HEK293T (cell line): ENCODE data around the gene OR10A2.

ENCODE experiments used
- CTCF ChIA-PET: fragments of 350-600 bp; formaldehyde crosslinking; extraction: SDS; loops from one replicate; lab custom pipeline; 2021; ENCODE audit warnings: antibody characterized with exemption, inconsistent platforms; lab: Yijun Ruan, JAX
- POLR2A ChIA-PET: fragments of 350-600 bp; formaldehyde crosslinking; extraction: SDS; loops from one replicate; lab custom pipeline; 2020; ENCODE audit warnings: antibody characterized with exemption, inconsistent platforms; lab: Yijun Ruan, JAX
- DNase-seq: peaks from one replicate; pipeline ENCODE4 v3.0.0; 2012; ENCODE audit warnings: mixed read lengths; ENCODE audit errors: extremely low spot score
- ARNT ChIP-seq: fragments of 450-650 bp; IDR thresholded peaks from 2 replicates; pipeline ENCODE4 v1.6.1; 2017; ENCODE audit warnings: mild to moderate bottlenecking
- BHLHE40 ChIP-seq: fragments of 450-650 bp; IDR thresholded peaks from 2 replicates; pipeline ENCODE4 v1.6.1; 2016; ENCODE audit warnings: mild to moderate bottlenecking, moderate library complexity, borderline replicate concordance
- CTBP1 ChIP-seq: fragments of 450-650 bp; IDR thresholded peaks from 2 replicates; pipeline ENCODE4 v1.6.1; 2016; ENCODE audit warnings: borderline replicate concordance
- ELF4 ChIP-seq: fragments of 450-650 bp; IDR thresholded peaks from 2 replicates; pipeline ENCODE4 v1.6.1; 2017; ENCODE audit warnings: antibody characterized with exemption
- FOXA1 ChIP-seq: fragments of 450-650 bp; IDR thresholded peaks from 2 replicates; pipeline ENCODE4 v1.6.1; 2016; ENCODE audit warnings: mild to moderate bottlenecking
- FOXK2 ChIP-seq: fragments of 450-650 bp; IDR thresholded peaks from 2 replicates; pipeline ENCODE4 v1.6.1; 2016; ENCODE audit warnings: mild to moderate bottlenecking
- FOXM1 ChIP-seq: fragments of 450-650 bp; IDR thresholded peaks from 2 replicates; pipeline ENCODE4 v1.6.1; 2017; ENCODE audit warnings: mild to moderate bottlenecking, borderline replicate concordance
- HDGF ChIP-seq: fragments of 450-650 bp; IDR thresholded peaks from 2 replicates; pipeline ENCODE4 v1.6.1; 2017; ENCODE audit warnings: antibody characterized with exemption, borderline replicate concordance
- L3MBTL2 ChIP-seq: fragments of 450-650 bp; conservative IDR thresholded peaks from 2 replicates; pipeline ENCODE4 v1.6.1; 2016; ENCODE audit warnings: mild to moderate bottlenecking
- LEF1 ChIP-seq: fragments of 450-650 bp; IDR thresholded peaks from 2 replicates; pipeline ENCODE4 v1.6.1; 2017; ENCODE audit warnings: mild to moderate bottlenecking, borderline replicate concordance
- NFRKB ChIP-seq: fragments of 450-650 bp; IDR thresholded peaks from 2 replicates; pipeline ENCODE4 v1.6.1; 2016; ENCODE audit warnings: mild to moderate bottlenecking, moderate library complexity
- SP1 ChIP-seq: fragments of 450-650 bp; IDR thresholded peaks from 2 replicates; pipeline ENCODE4 v1.6.1; 2017
- SUZ12 ChIP-seq: fragments of 450-650 bp; IDR thresholded peaks from 2 replicates; pipeline ENCODE4 v1.6.1; 2016; ENCODE audit warnings: mild to moderate bottlenecking
- TARDBP ChIP-seq: fragments of 450-650 bp; IDR thresholded peaks from 2 replicates; pipeline ENCODE4 v1.6.1; 2016
- ZNF384 ChIP-seq: fragments of 450-650 bp; IDR thresholded peaks from 2 replicates; pipeline ENCODE4 v1.6.1; 2016
- TF ChIP-seq, protein P1 (sequence below): fragments of 450-650 bp; IDR thresholded peaks from 2 replicates; pipeline ENCODE4 v1.6.1; 2016

The OR10A2 gene

GRCh38 chr11:6911948-6912347, 49.1 kb downstream of the OR10A2 start:
- CTCF ChIA-PET: interaction anchor here (0.6 kb wide), 1 partner anchor 85 kb away, joined by 4 read pairs; no protein-coding TSS in a partner anchor
- no peak for DNase-seq
- POLR2A ChIA-PET: no interaction called here
- no peak for TF ChIP-seq FOXM1
- TF ChIP-seq, protein P1, sequence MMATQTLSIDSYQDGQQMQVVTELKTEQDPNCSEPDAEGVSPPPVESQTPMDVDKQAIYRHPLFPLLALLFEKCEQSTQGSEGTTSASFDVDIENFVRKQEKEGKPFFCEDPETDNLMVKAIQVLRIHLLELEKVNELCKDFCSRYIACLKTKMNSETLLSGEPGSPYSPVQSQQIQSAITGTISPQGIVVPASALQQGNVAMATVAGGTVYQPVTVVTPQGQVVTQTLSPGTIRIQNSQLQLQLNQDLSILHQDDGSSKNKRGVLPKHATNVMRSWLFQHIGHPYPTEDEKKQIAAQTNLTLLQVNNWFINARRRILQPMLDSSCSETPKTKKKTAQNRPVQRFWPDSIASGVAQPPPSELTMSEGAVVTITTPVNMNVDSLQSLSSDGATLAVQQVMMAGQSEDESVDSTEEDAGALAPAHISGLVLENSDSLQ: no peak
- TF ChIP-seq BHLHE40: no peak
- TF ChIP-seq CTBP1: no peak
- no peak for TF ChIP-seq FOXA1
- no peak for TF ChIP-seq TARDBP
- TF ChIP-seq ELF4: no peak
- TF ChIP-seq LEF1: no peak
- TF ChIP-seq SUZ12: no peak
- TF ChIP-seq FOXK2: no peak
- TF ChIP-seq SP1: no peak
- TF ChIP-seq NFRKB: no peak
- TF ChIP-seq HDGF: no peak
- TF ChIP-seq ZNF384: no peak
- TF ChIP-seq ARNT: no peak

DNA sequence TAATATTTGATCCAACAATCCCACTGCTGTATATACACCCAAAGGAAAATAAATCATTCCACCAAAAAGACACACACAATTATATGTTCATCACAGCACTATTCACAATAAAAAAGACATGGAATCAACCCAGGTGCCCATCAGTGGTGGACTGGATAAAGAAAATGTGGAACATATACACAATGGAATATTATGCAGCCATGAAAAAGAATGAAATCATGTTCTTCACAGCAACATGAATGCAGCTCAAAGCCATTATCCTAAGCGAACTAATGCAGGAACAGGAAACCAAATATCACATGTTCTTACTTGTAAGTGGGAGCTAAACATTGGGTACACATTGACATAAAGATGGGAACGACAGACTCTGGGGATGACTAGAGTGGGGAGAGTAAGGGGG, 56.8 kb downstream of the OR10A2 start:
- DNase-seq: no peak
- CTCF ChIA-PET: no interaction called here
- POLR2A ChIA-PET: no interaction called here
- TF ChIP-seq FOXK2 (no peak), HDGF (no peak), ELF4 (no peak), TARDBP (no peak), LEF1 (no peak), FOXM1 (no peak), NFRKB (no peak), ARNT (no peak), SUZ12 (no peak), BHLHE40 (no peak), FOXA1 (no peak)

- CTCF ChIA-PET: no interaction called here
- POLR2A ChIA-PET: no interaction called here
- TF ChIP-seq ARNT: no peak
- no peak for TF ChIP-seq FOXK2
- TF ChIP-seq BHLHE40: no peak
- TF ChIP-seq HDGF: no peak
- no peak for TF ChIP-seq L3MBTL2
- TF ChIP-seq SP1: no peak
- no peak for TF ChIP-seq LEF1
- no peak for TF ChIP-seq FOXA1
- TF ChIP-seq ELF4: no peak
- no peak for DNase-seq
Measured at GRCh38 chr11:6920702-6921101, 57.8 kb downstream of the OR10A2 start, which contains the start of gene OR2D3. OR2D3 (plus strand) TSS chr11:6921002; CDS start chr11:6921002, 0 bp downstream.
